Right lobe of liver (tissue), 6 donors: ENCODE data around the gene NR1I2. TPM values are rescaled to one million over a fixed set of nuclear protein-coding genes. Genes with fewer than 3 reads are reported as not detected.

Experiments
- ATAC-seq, 4 donors: fragments of 200-7000 bp; cut with Tn5 transposase; one replicate each; pipeline ENCODE4 v1.9.1; 2020; ENCODE audit warnings: mild to moderate bottlenecking in 4 of 4, moderate library complexity in 4 of 4
- DNase-seq, 3 donors: peaks; one replicate each; pipeline ENCODE4 v3.0.0-alpha.2; 2020
- H3K27ac ChIP-seq, 3 donors: fragments of 200-600 bp; one replicate each; pipeline ENCODE4 v1.8.0; 2022
- H3K27me3 ChIP-seq, 2 donors: fragments of 200-600 bp; one replicate each; pipeline ENCODE4 v1.8.0; 2022
- H3K36me3 ChIP-seq, 4 donors: fragments of 200-600 bp; sonication (generic) in 1 of 4; one replicate each; pipeline versions ENCODE4 v1.5.1 to v1.8.0; 2017 to 2022; ENCODE audit warnings: control low read depth in 1 of 4
- H3K4me1 ChIP-seq, 4 donors: fragments of 200-600 bp; sonication (generic) in 1 of 4; one replicate each; pipeline versions ENCODE4 v1.5.1 to v1.8.0; 2017 to 2022; ENCODE audit warnings: control low read depth in 1 of 4
- H3K4me3 ChIP-seq, 3 donors: fragments of 200-600 bp; one replicate each; pipeline ENCODE4 v1.8.0; 2022
- H3K9me3 ChIP-seq, 4 donors: fragments of 200-600 bp; sonication (generic) in 1 of 4; one replicate each; pipeline versions ENCODE4 v1.5.1 to v1.8.0; 2017 to 2022; ENCODE audit warnings: control low read depth in 1 of 4
- POLR2A ChIP-seq: fragments of 450-650 bp; IDR thresholded peaks from one replicate; pipeline ENCODE4 v1.6.1; 2017; ENCODE audit warnings: antibody characterized with exemption, mild to moderate bottlenecking
- WGBS: methylation state at CpG from one replicate; pipeline ENCODE4 v1.1.6; 2018; ENCODE audit warnings: low coverage, low lambda C conversion rate; ENCODE audit not compliant: insufficient coverage; ENCODE audit errors: missing lambda C conversion rate; 5-methylcytosine and 5-hydroxymethylcytosine counted together
- intact Hi-C, 2 donors: fragments of 100-400 bp; cut with DNase I; formaldehyde crosslinking; loops; one replicate each; pipeline versions ENCODE4 v1.11.2 to v1.14.1; 2022
- total RNA-seq, 6 experiments: library from RNA; depleted of rRNA in 2 of 6; stranded (reverse); fragments of >200 nt in 2 of 6; fragmentation: NEBNext Ultra II Directional in 3 of 6; extraction: Animal tissue kit (Norgen Biotek cat#: 25700) in 3 of 6; gene quantifications; one replicate each; pipeline versions ENCODE4 v1.1.0 to v1.2.4, GENCODE V29; 2016 to 2023
- TF ChIP-seq, protein P1 (sequence below), 4 donors: fragments of 200-600 bp in 3 of 4; fragments of 450-650 bp in 1 of 4; IDR thresholded peaks; one replicate each; pipeline versions ENCODE4 v1.5.1 to v1.8.0; 2016 to 2022; ENCODE audit warnings: antibody characterized with exemption in 4 of 4, mild to moderate bottlenecking in 2 of 4
- donor health status: DM: no; HTN: yes; CAD: no.
- donor health status: DM: no; HTN: no; CAD: no.
- donor health status: DM: no; HTN: no; CAD: no.
- donor health status: DM: no; HTN: yes; CAD: no.
- donor health status: DM: no; HTN: yes; CAD: no.

The NR1I2 gene
- total RNA-seq, 6 experiments from 2014 or later, result 24.9 to 188 (median 91.4) TPM

GRCh38 chr3:119790369-119790768 is 8.5 kb downstream of the NR1I2 start:
- TF ChIP-seq, protein P1, sequence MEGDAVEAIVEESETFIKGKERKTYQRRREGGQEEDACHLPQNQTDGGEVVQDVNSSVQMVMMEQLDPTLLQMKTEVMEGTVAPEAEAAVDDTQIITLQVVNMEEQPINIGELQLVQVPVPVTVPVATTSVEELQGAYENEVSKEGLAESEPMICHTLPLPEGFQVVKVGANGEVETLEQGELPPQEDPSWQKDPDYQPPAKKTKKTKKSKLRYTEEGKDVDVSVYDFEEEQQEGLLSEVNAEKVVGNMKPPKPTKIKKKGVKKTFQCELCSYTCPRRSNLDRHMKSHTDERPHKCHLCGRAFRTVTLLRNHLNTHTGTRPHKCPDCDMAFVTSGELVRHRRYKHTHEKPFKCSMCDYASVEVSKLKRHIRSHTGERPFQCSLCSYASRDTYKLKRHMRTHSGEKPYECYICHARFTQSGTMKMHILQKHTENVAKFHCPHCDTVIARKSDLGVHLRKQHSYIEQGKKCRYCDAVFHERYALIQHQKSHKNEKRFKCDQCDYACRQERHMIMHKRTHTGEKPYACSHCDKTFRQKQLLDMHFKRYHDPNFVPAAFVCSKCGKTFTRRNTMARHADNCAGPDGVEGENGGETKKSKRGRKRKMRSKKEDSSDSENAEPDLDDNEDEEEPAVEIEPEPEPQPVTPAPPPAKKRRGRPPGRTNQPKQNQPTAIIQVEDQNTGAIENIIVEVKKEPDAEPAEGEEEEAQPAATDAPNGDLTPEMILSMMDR (IDR thresholded peaks at IDR 0.05), result no peak
- no peak for TF ChIP-seq POLR2A
- H3K9me3 ChIP-seq, result no peaks in the 10 kb centered on the region
- ATAC-seq, result no peak
- H3K36me3 ChIP-seq, result no peaks in the 10 kb centered on the region
- peaks cover 0 to 67% (median 24%) of the 10 kb centered on the region in 4 donors for H3K4me1 ChIP-seq
- no peak overlapping the region for H3K27ac ChIP-seq
- no peak overlapping the region for H3K4me3 ChIP-seq
- WGBS, result 94% methylated on average over 3 of the region's 3 CpGs
- no peaks in the 10 kb centered on the region for H3K27me3 ChIP-seq
- DNase-seq, result no peak
- intact Hi-C loops, result no loop called here

- Histone ChIP-seq H3K4me1 (peaks cover 0 to 73% (median 23%) of the 10 kb centered on the region in 4 donors), H3K36me3 (no peaks in the 10 kb centered on the region), H3K9me3 (no peaks in the 10 kb centered on the region), H3K27ac (peak overlapping the region in 2 of 3 donors; percentile 22 to 94), H3K27me3 (no peaks in the 10 kb centered on the region), H3K4me3 (no peak overlapping the region)
- WGBS, result 47% methylated on average over 3 of the region's 8 CpGs
- TF ChIP-seq POLR2A, result no peak
- TF ChIP-seq, protein P1 (IDR thresholded peaks at IDR 0.05), result no peak
- ATAC-seq, result peak in 2 of 4 donors; percentile 20 to 30
- intact Hi-C loops, result no loop called here
- DNase-seq, result peak in 1 of 3 donors; percentile 71
Observed at GRCh38 chr3:119792270-119792669, 10.4 kb downstream of the NR1I2 start.

GRCh38 chr3:119794401-119794800 is 12.5 kb downstream of the NR1I2 start:
- peak in 1 of 4 donors; percentile 0 for ATAC-seq
- Histone ChIP-seq H3K4me3 (peak overlapping the region in 1 of 3 donors; percentile 14), H3K4me1 (peaks cover 0 to 87% (median 24%) of the 10 kb centered on the region in 4 donors), H3K36me3 (no peaks in the 10 kb centered on the region), H3K27me3 (no peaks in the 10 kb centered on the region), H3K9me3 (no peaks in the 10 kb centered on the region), H3K27ac (peak overlapping the region; percentile 51 to 94 (median 76))
- TF ChIP-seq, protein P1 (IDR thresholded peaks at IDR 0.05), result no peak
- no peak for TF ChIP-seq POLR2A
- DNase-seq, result no peak
- WGBS, result 52% methylated on average over 2 of the region's 2 CpGs
- intact Hi-C loops, result no loop called here

- H3K4me3 ChIP-seq, result peak overlapping the region in 2 of 3 donors; percentile 29 to 32
Observed at GRCh38 chr3:119794971-119795612, 13.2 kb downstream of the NR1I2 start.

More at GRCh38 chr3:119794971-119795612, 13.2 kb downstream of the NR1I2 start:
- peak; percentile 90 to 94 (median 90) for ATAC-seq
- WGBS, result 10% methylated on average over 5 of the region's 5 CpGs
- Histone ChIP-seq H3K36me3 (no peaks in the 10 kb centered on the region), H3K27ac (peak overlapping the region; percentile 51 to 94 (median 76)), H3K27me3 (no peaks in the 10 kb centered on the region), H3K9me3 (no peaks in the 10 kb centered on the region), H3K4me1 (peaks cover 0 to 81% (median 24%) of the 10 kb centered on the region in 4 donors)
- peak; percentile 80 to 94 (median 94) for DNase-seq
- TF ChIP-seq, protein P1 (IDR thresholded peaks at IDR 0.05), result no peak
- TF ChIP-seq POLR2A, result peak; percentile 26
- intact Hi-C loops, result no loop called here
